Chondrocyte (in vitro differentiated cells): ENCODE measurements around the gene TRMT1L. TPM values are rescaled to one million over a fixed set of nuclear protein-coding genes. Genes with fewer than 3 reads are reported as not detected.

Experiments
- DNase-seq: peaks from one replicate; pipeline ENCODE4 v3.0.0; 2021; ENCODE audit warnings: mixed read lengths, low spot score
- H3K27ac Mint-ChIP-seq: one replicate; pipeline ENCODE4 v1.8.0; 2021; ENCODE audit warnings: mild to moderate bottlenecking, moderate library complexity, mixed read lengths; ENCODE audit not compliant: unreplicated experiment
- H3K27me3 Mint-ChIP-seq: 2 replicates; pipeline ENCODE4 v1.8.0; 2021; ENCODE audit warnings: low read depth, mixed read lengths
- H3K36me3 Mint-ChIP-seq: 2 replicates; pipeline ENCODE4 v1.8.0; 2021; ENCODE audit warnings: low read depth, mixed read lengths
- H3K4me1 Mint-ChIP-seq: 2 replicates; pipeline ENCODE4 v1.8.0; 2021; ENCODE audit warnings: low read depth, mild to moderate bottlenecking, mixed read lengths
- H3K4me3 Mint-ChIP-seq: one replicate; pipeline ENCODE4 v1.8.0; 2021; ENCODE audit warnings: mild to moderate bottlenecking, moderate library complexity, mixed read lengths; ENCODE audit not compliant: unreplicated experiment
- H3K9me3 Mint-ChIP-seq: 2 replicates; pipeline ENCODE4 v1.8.0; 2021; ENCODE audit warnings: low read depth, mixed read lengths
- total RNA-seq: library from RNA; stranded (reverse); gene quantifications from 3 replicates; pipeline ENCODE4 v1.2.1, GENCODE V29; 2021
- TF ChIP-seq, protein P1 (sequence below): fragments of 200-600 bp; sonication (generic); IDR thresholded peaks from 2 replicates; pipeline ENCODE4 v1.5.0; 2021; ENCODE audit warnings: antibody characterized with exemption, mild to moderate bottlenecking, moderate library complexity

Gene TRMT1L
- total RNA-seq, 1 donor from 2014 or later: 10.9 TPM

DNA sequence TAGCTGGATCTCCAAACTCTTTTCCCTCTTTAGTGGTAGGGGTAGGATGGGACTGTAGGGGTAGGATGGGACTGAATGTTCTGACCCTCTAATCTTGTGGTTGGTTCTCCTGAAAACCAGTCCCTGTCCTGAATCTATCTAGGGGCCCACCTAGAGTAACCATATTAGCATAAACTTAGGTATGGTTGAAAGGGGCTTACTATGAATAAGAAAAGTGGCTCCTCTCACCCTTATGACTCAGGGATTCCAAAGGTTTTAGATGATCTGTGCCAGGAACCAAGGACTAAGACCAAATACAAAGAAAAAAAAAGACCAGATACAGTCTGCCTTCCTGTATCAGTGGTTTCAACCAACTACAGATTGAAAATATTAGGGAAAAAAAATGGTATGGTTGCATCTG lies 82.4 kb downstream of the TRMT1L start:
- Mint-ChIP-seq H3K27ac (no peak overlapping the region), H3K4me1 (peaks cover 7% of the 10 kb centered on the region), H3K4me3 (no peak overlapping the region), H3K36me3 (no peaks in the 10 kb centered on the region), H3K9me3 (no peaks in the 10 kb centered on the region), H3K27me3 (no peaks in the 10 kb centered on the region)
- TF ChIP-seq, protein P1, sequence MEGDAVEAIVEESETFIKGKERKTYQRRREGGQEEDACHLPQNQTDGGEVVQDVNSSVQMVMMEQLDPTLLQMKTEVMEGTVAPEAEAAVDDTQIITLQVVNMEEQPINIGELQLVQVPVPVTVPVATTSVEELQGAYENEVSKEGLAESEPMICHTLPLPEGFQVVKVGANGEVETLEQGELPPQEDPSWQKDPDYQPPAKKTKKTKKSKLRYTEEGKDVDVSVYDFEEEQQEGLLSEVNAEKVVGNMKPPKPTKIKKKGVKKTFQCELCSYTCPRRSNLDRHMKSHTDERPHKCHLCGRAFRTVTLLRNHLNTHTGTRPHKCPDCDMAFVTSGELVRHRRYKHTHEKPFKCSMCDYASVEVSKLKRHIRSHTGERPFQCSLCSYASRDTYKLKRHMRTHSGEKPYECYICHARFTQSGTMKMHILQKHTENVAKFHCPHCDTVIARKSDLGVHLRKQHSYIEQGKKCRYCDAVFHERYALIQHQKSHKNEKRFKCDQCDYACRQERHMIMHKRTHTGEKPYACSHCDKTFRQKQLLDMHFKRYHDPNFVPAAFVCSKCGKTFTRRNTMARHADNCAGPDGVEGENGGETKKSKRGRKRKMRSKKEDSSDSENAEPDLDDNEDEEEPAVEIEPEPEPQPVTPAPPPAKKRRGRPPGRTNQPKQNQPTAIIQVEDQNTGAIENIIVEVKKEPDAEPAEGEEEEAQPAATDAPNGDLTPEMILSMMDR: no peak
- no peak for DNase-seq

DNA sequence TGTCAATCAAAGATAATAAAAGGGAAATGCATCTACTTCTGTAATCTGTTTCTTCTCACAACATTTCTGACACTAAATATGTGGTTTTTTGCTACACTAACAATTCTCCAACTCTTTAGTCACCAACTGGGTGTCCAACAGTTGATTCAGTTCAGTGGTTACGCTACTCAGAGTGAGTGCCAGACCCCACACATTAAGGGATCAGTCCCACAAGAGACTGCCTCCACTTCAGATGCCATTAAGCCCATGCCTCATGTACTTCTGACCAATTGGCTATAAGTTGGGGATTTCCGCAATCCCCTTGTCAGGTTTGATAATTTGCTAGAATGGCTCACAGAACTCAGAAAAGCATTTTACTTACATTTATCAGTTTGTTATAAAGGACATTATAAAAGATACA lies 83.0 kb downstream of the TRMT1L start:
- Mint-ChIP-seq H3K36me3 (no peaks in the 10 kb centered on the region), H3K27me3 (no peaks in the 10 kb centered on the region), H3K4me3 (no peak overlapping the region), H3K9me3 (no peaks in the 10 kb centered on the region), H3K27ac (no peak overlapping the region), H3K4me1 (peaks cover 7% of the 10 kb centered on the region)
- TF ChIP-seq, protein P1: no peak
- no peak for DNase-seq

DNA sequence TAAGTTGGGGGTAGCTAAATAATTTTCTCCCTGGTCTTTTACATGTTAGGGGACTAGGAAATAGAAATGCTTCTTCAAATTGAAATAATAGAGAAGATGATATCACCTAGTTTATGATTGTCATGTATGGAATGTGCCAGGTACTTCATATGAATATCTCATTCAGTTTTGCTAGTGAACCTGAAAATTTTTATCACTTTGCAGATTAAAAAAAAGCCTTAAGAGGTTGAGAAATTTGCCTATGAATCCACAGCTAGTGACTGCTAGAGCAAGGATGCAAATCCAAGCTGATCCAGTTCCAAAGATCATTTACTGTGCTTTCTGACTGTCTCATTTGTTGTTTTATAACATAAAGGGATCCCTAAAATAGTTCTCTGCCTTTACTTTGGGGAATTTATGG lies 86.7 kb downstream of the TRMT1L start:
- peaks cover 2% of the 10 kb centered on the region for H3K36me3 Mint-ChIP-seq
- TF ChIP-seq, protein P1: no peak
- H3K4me1 Mint-ChIP-seq: peaks cover 11% of the 10 kb centered on the region
- H3K27me3 Mint-ChIP-seq: no peaks in the 10 kb centered on the region
- no peak overlapping the region for H3K4me3 Mint-ChIP-seq
- H3K27ac Mint-ChIP-seq: no peak overlapping the region
- no peaks in the 10 kb centered on the region for H3K9me3 Mint-ChIP-seq
- DNase-seq: no peak

DNA sequence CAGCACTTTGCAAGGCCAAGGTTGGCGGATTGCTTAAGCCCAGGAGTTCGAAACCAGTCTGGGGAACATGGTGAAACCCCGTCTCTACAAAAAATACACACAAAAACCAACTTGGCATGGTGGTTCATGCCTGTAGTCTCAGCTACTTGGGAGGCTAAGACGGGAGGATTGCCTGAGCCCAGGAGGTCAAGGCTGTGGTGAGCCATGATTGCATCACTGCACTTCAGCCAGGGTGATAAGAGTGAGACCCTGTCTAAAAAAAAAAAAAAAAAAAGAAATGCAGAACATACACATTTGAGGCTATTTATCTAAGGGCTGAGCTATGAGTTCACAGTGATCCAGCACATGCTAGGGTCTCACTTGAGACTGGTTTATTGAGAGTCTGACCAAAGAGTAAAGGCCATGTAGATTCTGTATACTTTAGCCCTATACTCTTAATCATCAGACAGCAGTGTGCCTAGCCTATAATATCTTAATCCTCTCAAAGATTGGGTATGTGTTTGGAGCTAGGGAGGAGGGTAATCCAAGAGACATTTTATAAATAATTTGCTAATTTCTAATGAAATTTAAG lies 87.5 kb downstream of the TRMT1L start:
- H3K4me1 Mint-ChIP-seq: peaks cover 11% of the 10 kb centered on the region
- H3K36me3 Mint-ChIP-seq: peaks cover 2% of the 10 kb centered on the region
- H3K9me3 Mint-ChIP-seq: peaks cover 4% of the 10 kb centered on the region
- TF ChIP-seq, protein P1: no peak
- no peak overlapping the region for H3K27ac Mint-ChIP-seq
- no peak overlapping the region for H3K4me3 Mint-ChIP-seq
- no peak for DNase-seq
- no peaks in the 10 kb centered on the region for H3K27me3 Mint-ChIP-seq

DNA sequence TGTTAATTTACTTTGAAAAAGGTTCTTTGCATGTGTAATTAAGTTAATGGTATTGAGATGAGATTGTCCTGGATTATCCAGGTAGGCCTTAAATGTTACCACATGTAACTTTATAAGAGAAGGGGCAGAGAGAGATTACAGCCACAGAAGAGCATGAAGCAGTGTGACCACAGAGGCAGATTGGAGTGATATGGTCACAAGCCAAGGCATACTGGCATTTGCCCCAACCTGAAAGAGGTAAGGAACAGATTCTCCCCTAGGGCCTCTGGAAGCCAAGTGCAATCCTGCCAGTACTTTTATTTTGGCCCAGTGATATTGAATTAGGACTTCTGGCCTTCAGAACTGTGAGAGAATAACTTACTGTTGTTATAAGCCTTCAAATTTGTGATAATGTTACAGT lies 88.4 kb downstream of the TRMT1L start:
- no peak overlapping the region for H3K4me3 Mint-ChIP-seq
- peaks cover 4% of the 10 kb centered on the region for H3K9me3 Mint-ChIP-seq
- DNase-seq: no peak
- peaks cover 7% of the 10 kb centered on the region for H3K4me1 Mint-ChIP-seq
- H3K27me3 Mint-ChIP-seq: no peaks in the 10 kb centered on the region
- TF ChIP-seq, protein P1: no peak
- H3K36me3 Mint-ChIP-seq: peaks cover 2% of the 10 kb centered on the region
- H3K27ac Mint-ChIP-seq: no peak overlapping the region

Other genes starting within 250 kb of the TRMT1L start
- gene NIBAN1, start 182.4 kb downstream of the TRMT1L start, total RNA-seq: 22.6 to 101 TPM (median 98.7 TPM) in 3 replicates
- 22.4 to 25.1 TPM (median 23.2 TPM) in 3 replicates for gene RNF2, start 111.4 kb downstream of the TRMT1L start, total RNA-seq
- 2.7 to 3.5 TPM (median 3.3 TPM) in 3 replicates for gene SWT1, start 214 bp upstream of the TRMT1L start, total RNA-seq
- 121 to 314 TPM (median 123 TPM) in 3 replicates for gene IVNS1ABP, start 160.3 kb upstream of the TRMT1L start, total RNA-seq